PC-9 (cell line): Measurements from ENCODE around the gene HPCAL1. TPM values are rescaled to one million over a fixed set of nuclear protein-coding genes. Genes with fewer than 3 reads are reported as not detected.

Source experiments
- BruUV-seq: library from RNA; stranded (reverse); fragments of 400-500 nt; replicated peaks from 2 replicates; lab custom pipeline; 2021; lab: Mats Ljungman, UMichigan
- CTCF ChIA-PET: fragments of 300-600 bp; sonication (Branson Sonifier 250); formaldehyde crosslinking; loops from one replicate; lab custom pipeline; 2022; ENCODE audit warnings: antibody characterized with exemption; lab: Charles Lee
- POLR2A ChIA-PET: fragments of 300-600 bp; sonication (Branson Sonifier 250); formaldehyde crosslinking; loops from one replicate; lab custom pipeline; 2022; ENCODE audit warnings: antibody characterized with exemption; ENCODE audit not compliant: unreplicated experiment; lab: Charles Lee
- DNase-seq, 2 experiments: peaks; one replicate each; pipeline versions ENCODE4 v3.0.0 to v3.0.0-alpha.2; 2015 to 2022; ENCODE audit warnings: mixed read lengths in 1 of 2
- H2AFZ ChIP-seq: fragments of 200-600 bp; sonication (generic); 2 replicates; pipeline ENCODE4 v1.8.1; 2017; ENCODE audit warnings: antibody characterized with exemption
- H3F3A ChIP-seq: fragments of 200-600 bp; sonication (generic); 2 replicates; pipeline ENCODE4 v1.8.1; 2017; ENCODE audit warnings: antibody characterized with exemption, mild to moderate bottlenecking, low read depth; ENCODE audit not compliant: insufficient read depth
- H3K27ac ChIP-seq: fragments of 200-600 bp; sonication (generic); 2 replicates; pipeline ENCODE4 v1.6.1; 2016; ENCODE audit warnings: mixed run types
- H3K27me3 ChIP-seq: fragments of 200-600 bp; sonication (generic); 2 replicates; pipeline ENCODE4 v1.6.1; 2016; ENCODE audit warnings: low read depth, mixed run types; ENCODE audit not compliant: insufficient read depth
- H3K36me3 ChIP-seq: fragments of 200-600 bp; sonication (generic); 2 replicates; pipeline ENCODE4 v1.6.1; 2016; ENCODE audit warnings: low read depth, mixed run types
- H3K4me1 ChIP-seq: fragments of 200-600 bp; sonication (generic); replicated peaks from 2 replicates; pipeline ENCODE4 v1.6.1; 2016; ENCODE audit warnings: mixed run types; ENCODE audit not compliant: insufficient read depth
- H3K4me2 ChIP-seq: fragments of 200-600 bp; sonication (generic); 2 replicates; pipeline ENCODE4 v1.6.1; 2017; ENCODE audit warnings: mixed run types
- H3K4me3 ChIP-seq: fragments of 200-600 bp; sonication (generic); 2 replicates; pipeline ENCODE4 v1.6.1; 2016; ENCODE audit warnings: mixed run types
- H3K79me2 ChIP-seq: fragments of 200-600 bp; sonication (generic); 2 replicates; pipeline ENCODE4 v1.6.1; 2017; ENCODE audit warnings: low read depth, mixed run types
- H3K9me2 ChIP-seq: fragments of 200-600 bp; sonication (generic); 2 replicates; pipeline ENCODE4 v1.8.1; 2017; ENCODE audit warnings: mild to moderate bottlenecking; ENCODE audit not compliant: insufficient read depth
- H3K9me3 ChIP-seq: fragments of 200-600 bp; sonication (generic); 2 replicates; pipeline ENCODE4 v1.8.1; 2016; ENCODE audit warnings: low read depth; ENCODE audit not compliant: insufficient read depth
- H4K20me1 ChIP-seq: fragments of 200-600 bp; sonication (generic); 2 replicates; pipeline ENCODE4 v1.8.1; 2017; ENCODE audit not compliant: insufficient read depth
- EZH2 ChIP-seq: fragments of 200-600 bp; sonication (generic); IDR thresholded peaks from 2 replicates; pipeline ENCODE4 v1.8.0; 2017; ENCODE audit warnings: antibody characterized with exemption, low read depth
- intact Hi-C: fragments of 100-400 bp; cut with micrococcal nuclease; formaldehyde crosslinking; loops from one replicate; pipeline ENCODE4 v1.10.0; 2022; ENCODE audit not compliant: unreplicated experiment
- total RNA-seq: library from RNA; stranded (reverse); gene quantifications from 2 replicates; pipeline ENCODE4 v1.2.3, GENCODE V29; 2021
- TF ChIP-seq, protein P1 (sequence below): fragments of 200-600 bp; sonication (generic); conservative IDR thresholded peaks from 2 replicates; pipeline ENCODE4 v1.6.1; 2017; ENCODE audit warnings: mixed run types, antibody characterized with exemption, mild to moderate bottlenecking, moderate library complexity

The HPCAL1 gene
- total RNA-seq, 1 experiment from 2014 or later: 105 TPM

DNA sequence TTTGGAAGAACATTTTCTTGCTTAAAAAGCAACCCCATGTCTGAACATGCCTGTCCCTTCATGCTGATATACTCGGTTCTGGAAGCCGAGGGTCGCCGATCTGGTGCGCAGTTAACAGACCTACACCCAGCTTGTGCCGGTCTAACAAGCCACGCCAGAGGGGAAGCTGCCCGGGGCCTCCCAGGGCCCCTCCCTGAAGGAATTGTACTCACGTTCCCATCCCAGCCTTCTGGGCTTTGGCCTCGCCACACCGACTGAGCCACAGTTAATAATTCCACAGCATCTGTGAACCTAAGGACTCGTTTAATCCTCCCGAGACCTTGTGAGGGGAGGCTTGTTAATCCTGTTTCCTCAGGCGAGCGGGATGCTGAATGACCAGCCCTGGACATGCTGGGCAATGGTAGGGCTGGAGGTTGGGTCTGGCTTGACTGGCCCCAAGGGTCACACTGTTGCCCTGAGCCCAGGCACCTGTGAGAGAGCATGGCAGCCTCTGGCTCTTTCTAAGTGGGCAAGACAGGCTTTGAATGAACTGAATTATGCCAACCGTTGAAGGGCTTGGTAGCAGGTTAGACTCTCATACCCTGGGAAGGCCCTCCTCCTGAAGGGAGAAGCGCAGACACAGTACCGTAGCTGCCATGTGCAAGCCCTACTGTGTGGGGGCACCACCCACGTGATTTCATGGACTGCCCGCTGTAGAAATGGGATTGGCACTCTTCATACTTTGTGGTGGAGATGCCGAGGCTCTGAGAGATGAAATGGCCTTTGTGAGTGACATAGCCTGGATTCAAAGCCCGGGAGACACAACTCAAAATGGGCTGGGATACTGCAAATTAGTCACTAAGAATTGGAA lies 173.3 kb downstream of the HPCAL1 start:
- Histone ChIP-seq H3K9me3 (no peaks in the 10 kb centered on the region), H3K9me2 (no peaks in the 10 kb centered on the region), H3K36me3 (no peaks in the 10 kb centered on the region), H3K4me3 (no peak overlapping the region), H3K4me1 (no peaks in the 10 kb centered on the region), H3K4me2 (no peak overlapping the region), H3K79me2 (no peaks in the 10 kb centered on the region), H3K27ac (no peak overlapping the region), H3K27me3 (peaks cover 18% of the 10 kb centered on the region; the same call in 1 of the 2 replicates), H4K20me1 (no peaks in the 10 kb centered on the region), H3F3A (peaks cover 3% of the 10 kb centered on the region; the same call in 1 of the 2 replicates), H2AFZ (no peak overlapping the region)
- DNase-seq: no peak
- ChIA-PET CTCF (no interaction called here), POLR2A (no interaction called here)
- TF ChIP-seq EZH2: no peak
- TF ChIP-seq, protein P1, sequence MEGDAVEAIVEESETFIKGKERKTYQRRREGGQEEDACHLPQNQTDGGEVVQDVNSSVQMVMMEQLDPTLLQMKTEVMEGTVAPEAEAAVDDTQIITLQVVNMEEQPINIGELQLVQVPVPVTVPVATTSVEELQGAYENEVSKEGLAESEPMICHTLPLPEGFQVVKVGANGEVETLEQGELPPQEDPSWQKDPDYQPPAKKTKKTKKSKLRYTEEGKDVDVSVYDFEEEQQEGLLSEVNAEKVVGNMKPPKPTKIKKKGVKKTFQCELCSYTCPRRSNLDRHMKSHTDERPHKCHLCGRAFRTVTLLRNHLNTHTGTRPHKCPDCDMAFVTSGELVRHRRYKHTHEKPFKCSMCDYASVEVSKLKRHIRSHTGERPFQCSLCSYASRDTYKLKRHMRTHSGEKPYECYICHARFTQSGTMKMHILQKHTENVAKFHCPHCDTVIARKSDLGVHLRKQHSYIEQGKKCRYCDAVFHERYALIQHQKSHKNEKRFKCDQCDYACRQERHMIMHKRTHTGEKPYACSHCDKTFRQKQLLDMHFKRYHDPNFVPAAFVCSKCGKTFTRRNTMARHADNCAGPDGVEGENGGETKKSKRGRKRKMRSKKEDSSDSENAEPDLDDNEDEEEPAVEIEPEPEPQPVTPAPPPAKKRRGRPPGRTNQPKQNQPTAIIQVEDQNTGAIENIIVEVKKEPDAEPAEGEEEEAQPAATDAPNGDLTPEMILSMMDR: no peak
- intact Hi-C loops: no loop called here
- BruUV-seq: no TSS peak

DNA sequence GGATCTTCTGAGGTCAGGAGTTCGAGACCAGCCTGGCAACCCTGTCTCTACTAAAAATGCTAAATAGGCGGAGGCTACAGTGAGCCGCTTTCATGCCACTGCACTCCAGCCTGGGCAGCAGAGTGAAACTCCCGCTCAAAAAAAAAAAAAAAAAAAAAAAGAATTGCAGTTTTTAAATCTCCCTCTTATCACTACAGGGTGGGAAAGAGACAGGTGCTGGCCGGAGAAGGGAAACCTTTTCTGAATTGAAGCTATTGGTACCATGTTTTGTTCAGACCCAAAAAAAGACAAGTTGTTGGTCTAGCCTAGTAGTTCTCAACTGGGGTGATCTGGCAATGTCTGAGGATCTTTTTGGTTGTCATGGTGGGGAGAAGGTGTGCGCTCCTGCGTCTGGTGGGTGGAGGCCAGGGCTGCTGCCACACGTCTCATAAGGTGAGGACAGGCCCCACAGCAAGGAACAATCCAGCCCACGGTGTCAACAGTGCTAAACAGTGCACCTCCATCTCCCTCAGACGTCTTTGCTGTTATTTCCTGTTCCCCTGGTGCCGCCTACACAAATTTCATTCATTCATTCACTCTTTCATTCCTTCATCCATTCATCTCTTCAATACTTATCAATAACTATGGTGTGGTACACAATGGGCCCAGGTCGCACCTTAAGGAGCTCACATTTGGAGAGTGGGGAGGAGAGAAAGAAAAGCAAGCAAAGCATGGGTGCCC lies 174.2 kb downstream of the HPCAL1 start:
- intact Hi-C loops: no loop called here
- H3K36me3 ChIP-seq: no peaks in the 10 kb centered on the region
- no peak overlapping the region for H3K27ac ChIP-seq
- no TSS peak for BruUV-seq
- H3K27me3 ChIP-seq: peaks cover 21% of the 10 kb centered on the region; the same call in 1 of the 2 replicates
- H3K4me2 ChIP-seq: no peak overlapping the region
- ChIA-PET CTCF (no interaction called here), POLR2A (no interaction called here)
- no peaks in the 10 kb centered on the region for H3K9me3 ChIP-seq
- no peaks in the 10 kb centered on the region for H3K4me1 ChIP-seq
- H3K79me2 ChIP-seq: no peaks in the 10 kb centered on the region
- H3K4me3 ChIP-seq: no peak overlapping the region
- no peaks in the 10 kb centered on the region for H4K20me1 ChIP-seq
- TF ChIP-seq, protein P1: no peak
- TF ChIP-seq EZH2: no peak
- H2AFZ ChIP-seq: no peak overlapping the region
- H3K9me2 ChIP-seq: no peaks in the 10 kb centered on the region
- H3F3A ChIP-seq: peaks cover 3% of the 10 kb centered on the region; the same call in 1 of the 2 replicates
- no peak for DNase-seq

Other genes with a start within 250 kb of the HPCAL1 start
- 0.43 and 0.61 TPM in 2 replicates for gene CYS1, start 222.5 kb upstream of the HPCAL1 start, total RNA-seq
- 90.4 and 105 TPM in 2 replicates for gene RRM2, start 180.2 kb upstream of the HPCAL1 start, total RNA-seq
- gene ODC1, start 145.4 kb downstream of the HPCAL1 start, total RNA-seq: 39.9 and 40.5 TPM in 2 replicates